GM13976 (cell line): Measurements from ENCODE around the gene IFITM10.
A peak's percentile ranks its signal among the peaks of the same experiment; 100 is the strongest.
"Not testable (repeated sequence)": the region's sequence is repeated elsewhere in the genome, so short reads cannot be mapped to it uniquely, and the experiment has no call there.

Experiments
- DNase-seq: peaks from one replicate; pipeline ENCODE4 v3.0.0; 2012; ENCODE audit warnings: low spot score
- CTCF ChIP-seq: IDR thresholded peaks from 2 replicates; pipeline ENCODE4 v1.5.1; 2012; ENCODE audit warnings: borderline replicate concordance, mild to moderate bottlenecking; ENCODE audit not compliant: insufficient read depth; ENCODE audit errors: extremely low read depth, missing control alignments, control extremely low read depth
- in situ Hi-C: fragments of 300-500 bp; cut with MboI; formaldehyde crosslinking; loops from one replicate; pipeline ENCODE4 v1.12.0; 2022; ENCODE audit warnings: low sequenced_read_pairs, mixed read lengths, inconsistent platforms; ENCODE audit not compliant: unreplicated experiment

IFITM10 gene

GRCh38 chr11:1693327-1694063 lies 56.9 kb downstream of the IFITM10 start:
- peak; percentile 88 for DNase-seq
- peak; percentile 93 for TF ChIP-seq CTCF
- in situ Hi-C loops = loop anchor here (10.0 kb wide), 1 partner anchor 121 kb away; no protein-coding TSS in a partner anchor

GRCh38 chr11:1692708-1693326 lies 57.6 kb downstream of the IFITM10 start:
- no peak for DNase-seq
- no peak for TF ChIP-seq CTCF
- in situ Hi-C loops = loop anchor here (10.0 kb wide), 1 partner anchor 122 kb away; no protein-coding TSS in a partner anchor

DNA sequence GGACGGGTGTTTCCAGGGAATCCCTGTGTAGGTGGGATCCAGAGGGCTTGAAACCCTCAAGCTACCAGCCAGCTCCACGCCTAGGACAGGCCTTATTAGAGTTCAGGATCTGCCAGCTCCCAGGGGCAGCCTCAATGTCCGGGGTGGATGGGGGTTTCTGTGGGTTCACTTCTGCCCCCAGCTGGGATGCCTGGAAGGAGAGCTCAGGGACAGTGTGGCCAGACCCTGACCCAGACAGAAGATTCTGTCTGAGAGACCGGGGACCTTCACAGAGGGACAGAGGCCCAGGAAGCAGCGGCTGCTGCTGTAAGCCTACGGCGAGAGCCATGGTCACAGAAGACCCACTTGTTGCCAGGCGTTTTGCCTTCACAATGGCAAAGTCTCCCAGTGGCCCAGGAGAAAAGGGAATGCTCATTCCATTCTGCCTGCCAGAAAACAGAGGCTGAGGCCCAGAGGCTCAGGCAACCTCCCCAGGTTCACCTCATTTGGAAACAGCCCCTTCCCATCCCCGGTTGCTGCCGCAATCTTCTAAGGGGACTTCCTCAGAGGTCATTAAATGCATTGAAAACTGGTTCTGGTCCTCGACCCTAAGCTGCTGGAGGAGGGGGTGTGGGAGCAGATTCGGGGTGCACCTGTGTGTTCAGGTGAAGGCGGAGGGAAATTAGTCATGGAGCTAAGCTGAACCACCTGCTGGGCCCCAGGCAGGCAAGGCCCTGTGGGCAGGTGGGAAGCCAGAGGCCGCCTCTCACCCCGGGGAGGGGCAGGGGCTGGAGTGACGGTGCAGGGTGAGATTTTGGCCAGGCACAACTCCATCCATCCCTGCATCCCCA lies 58.3 kb downstream of the IFITM10 start:
- TF ChIP-seq CTCF = no peak
- in situ Hi-C loops = loop anchor here (10.0 kb wide), 1 partner anchor 123 kb away; no protein-coding TSS in a partner anchor
- no peak for DNase-seq

DNA sequence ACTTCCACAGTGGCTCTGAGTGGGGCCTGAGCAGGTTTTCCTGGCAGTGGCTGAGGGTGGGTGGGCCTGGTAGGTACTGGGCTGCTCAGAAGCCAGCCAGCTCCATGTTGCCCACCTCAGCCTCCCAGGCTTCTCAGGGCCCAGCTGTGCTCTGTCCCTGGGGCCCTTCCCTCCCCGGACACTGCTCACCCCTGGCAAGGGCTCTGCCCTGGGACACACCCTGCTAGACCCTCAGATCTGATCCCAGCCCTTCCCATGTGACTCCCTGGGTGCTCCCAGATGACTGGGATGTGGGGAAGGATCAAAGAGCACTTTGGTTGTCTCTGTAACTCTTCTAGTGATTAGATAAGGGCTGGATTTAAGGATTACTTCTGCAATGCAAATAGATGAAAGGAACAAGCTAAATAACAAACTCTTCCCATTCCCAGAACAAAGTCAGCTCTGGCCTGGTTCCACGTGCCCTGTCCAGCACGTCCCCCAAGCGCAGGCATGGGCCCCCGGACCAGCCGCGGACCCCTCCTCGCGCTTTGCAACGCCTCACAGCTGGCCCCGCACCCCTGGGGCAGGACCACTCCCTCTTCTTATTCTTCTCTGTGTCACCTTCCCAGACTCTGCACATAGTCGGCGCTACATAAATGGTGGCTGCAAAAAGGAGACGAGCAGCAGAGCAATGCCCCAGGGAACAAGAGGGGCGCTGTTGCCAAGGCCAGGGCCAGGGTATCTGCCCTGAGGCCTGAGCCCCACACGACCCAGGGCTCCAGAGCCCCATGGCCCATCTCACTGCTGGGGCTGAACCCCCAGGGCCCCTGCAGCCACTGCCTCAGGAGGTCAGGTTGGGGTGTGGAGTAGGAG lies 59.1 kb downstream of the IFITM10 start:
- in situ Hi-C loops = loop anchor here (10.0 kb wide), 1 partner anchor 124 kb away; no protein-coding TSS in a partner anchor
- DNase-seq = no peak
- TF ChIP-seq CTCF = no peak

DNA sequence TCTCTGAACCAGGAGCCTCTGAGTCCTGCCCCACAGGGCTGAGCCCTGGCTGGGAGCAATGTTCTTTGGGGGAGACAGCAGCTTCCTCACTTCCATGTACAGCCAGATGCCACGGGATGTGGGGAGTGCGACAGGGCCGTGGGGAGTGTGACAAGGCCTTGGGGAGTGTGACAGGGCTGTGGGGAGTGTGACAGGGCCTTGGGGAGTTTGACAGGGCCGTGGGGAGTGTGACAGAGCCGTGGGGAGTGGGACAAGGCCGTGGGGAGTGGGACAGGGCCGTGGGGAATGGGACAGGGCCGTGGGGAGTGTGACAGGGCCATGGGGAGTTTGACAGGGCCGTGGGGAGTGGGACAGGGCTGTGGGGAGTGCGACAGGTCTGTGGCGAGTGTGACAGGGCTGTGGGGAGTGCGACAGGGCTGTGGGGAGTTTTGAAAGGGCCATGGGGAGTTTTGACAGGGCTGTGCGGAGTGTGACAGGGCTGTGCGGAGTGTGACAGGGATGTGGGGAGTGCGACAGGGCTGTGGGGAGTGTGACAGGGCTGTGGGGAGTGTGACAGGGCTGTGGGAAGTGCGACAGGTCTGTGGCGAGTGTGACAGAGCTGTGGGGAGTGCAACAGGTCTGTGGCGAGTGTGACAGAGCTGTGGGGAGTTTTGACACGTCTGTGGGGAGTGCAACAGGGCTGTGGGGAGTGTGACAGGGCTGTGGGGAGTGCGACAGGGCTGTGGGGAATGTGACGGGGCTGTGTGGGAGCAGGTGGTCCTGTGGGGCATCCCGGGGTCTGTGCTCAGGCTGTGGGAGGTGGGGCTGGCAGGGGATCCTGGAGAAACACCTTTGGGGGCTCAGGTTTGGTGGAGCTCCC lies 60.0 kb downstream of the IFITM10 start:
- no peak for TF ChIP-seq CTCF
- in situ Hi-C loops = loop anchor here (10.0 kb wide), 1 partner anchor 124 kb away; no protein-coding TSS in a partner anchor
- no peak for DNase-seq

DNA sequence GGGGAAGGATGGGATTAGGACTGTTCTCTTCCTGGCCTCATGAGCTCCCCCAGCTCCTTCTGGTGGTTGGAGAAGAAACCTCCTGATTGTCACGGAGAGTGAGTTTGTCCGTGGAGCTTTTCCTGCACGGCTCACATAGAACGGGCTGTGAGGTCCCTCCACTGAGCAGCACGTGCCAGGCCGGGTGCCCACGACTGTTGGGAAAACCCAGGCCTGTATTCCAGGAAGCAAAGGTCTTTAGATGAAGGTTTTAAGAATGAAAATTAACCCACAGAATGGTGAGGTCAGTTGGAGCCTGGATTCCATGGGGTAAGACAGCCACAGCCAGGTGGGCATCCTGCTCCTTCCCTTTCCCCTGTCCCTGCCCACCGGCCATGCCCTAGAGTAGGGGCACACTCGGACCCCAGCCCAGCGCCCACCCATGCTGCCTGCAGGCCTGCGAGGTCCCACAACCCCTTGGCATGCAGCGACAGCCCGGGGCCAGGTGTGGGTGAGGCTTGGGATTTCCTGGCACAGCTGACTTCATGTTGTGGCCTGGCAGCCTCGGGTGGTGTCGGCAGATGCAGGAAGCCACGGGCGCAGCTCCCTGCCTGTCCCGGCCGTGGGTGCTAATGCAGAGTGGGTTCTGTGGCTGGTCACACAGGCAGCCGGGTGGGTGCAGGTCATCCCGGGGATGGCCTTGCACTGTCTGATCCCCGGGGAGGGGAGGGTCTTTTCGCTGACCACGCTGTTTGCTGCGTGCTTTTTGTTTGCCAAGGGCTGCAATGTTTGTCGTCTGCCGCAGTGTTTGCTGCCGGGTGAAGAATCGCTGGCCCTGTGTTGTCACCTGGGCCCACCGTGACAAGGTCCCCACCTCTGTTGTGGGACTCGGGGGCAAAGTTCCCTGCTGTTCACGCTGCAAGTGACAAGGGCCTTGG lies 60.9 kb downstream of the IFITM10 start:
- in situ Hi-C loops = loop anchor here (10.0 kb wide), 1 partner anchor 125 kb away; no protein-coding TSS in a partner anchor
- DNase-seq = not testable (repeated sequence)

DNA sequence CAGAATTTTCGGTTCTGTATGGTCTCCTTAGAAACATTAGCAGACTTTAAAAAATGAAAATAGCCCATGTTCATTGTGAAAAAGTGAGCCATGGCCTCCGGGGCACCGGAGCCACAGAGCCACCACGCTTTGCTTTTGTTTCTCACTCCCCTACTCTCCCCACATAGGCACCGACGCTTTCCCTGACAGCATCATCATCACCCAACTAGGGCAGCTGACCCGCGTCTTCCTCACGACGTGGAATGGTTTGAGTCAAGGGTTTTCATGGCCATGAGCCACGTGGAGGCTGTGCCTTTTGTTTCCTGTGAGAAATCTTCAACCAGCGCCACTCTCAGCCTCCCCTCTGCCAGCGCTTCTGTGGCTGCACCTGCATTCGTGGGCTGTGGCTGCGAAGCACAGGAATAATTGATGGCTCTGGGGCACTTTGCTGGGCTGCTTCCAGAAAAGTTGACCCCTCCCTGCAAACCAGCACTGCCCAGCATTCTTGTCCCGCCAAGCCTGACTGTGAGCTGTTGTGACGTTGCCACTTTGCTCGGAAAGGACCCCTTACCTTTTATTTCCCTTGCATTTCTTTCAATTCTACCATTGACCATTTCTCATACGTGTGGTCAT lies 62.0 kb downstream of the IFITM10 start:
- DNase-seq, in situ Hi-C loops: not testable (repeated sequence)

DNA sequence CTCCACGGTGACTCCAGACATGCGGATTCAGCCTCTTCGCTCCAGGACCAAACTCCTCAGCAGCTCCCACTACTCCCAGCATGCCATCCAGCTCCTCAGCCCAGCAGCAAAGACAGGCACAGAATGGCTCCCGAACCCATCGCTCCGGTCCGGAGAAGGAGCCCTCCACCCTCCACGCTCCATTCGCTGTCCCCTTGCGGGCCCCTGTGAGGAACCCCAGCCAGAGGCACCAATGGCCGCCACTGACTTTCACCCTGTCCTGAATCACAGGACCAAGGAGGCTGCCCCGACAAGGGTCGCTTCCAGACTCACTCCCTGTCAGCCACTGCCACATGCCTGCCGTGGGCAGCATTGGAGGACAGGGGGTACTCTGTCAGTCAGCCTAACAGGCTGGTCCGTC lies 64.2 kb downstream of the IFITM10 start:
- in situ Hi-C loops, DNase-seq: not testable (repeated sequence)
